WTC11 (cell line): ENCODE measurements around the gene AMELX. TPM values are rescaled to one million over a fixed set of nuclear protein-coding genes. Genes with fewer than 3 reads are reported as not detected.

Source experiments
- ATAC-seq: fragments of 200-7000 bp; cut with Tn5 transposase; 2 replicates; pipeline ENCODE4 v1.10.0; 2021; ENCODE audit warnings: mild to moderate bottlenecking, moderate library complexity
- CTCF ChIA-PET: fragments of 300-600 bp; sonication (Branson Sonifier 250); formaldehyde crosslinking; loops from one replicate; lab custom pipeline; 2021; ENCODE audit warnings: antibody characterized with exemption; lab: Charles Lee
- POLR2A ChIA-PET: fragments of 350-600 bp; sonication (Branson Sonifier 250); formaldehyde crosslinking; loops from one replicate; lab custom pipeline; 2021; ENCODE audit warnings: antibody characterized with exemption; lab: Charles Lee
- DNase-seq: peaks from one replicate; pipeline ENCODE4 v3.0.0; 2021; ENCODE audit warnings: low spot score
- H3K27ac Mint-ChIP-seq: 2 replicates; pipeline ENCODE4 v1.8.0; 2021; ENCODE audit warnings: mixed read lengths
- H3K27me3 Mint-ChIP-seq: 2 replicates; pipeline ENCODE4 v1.8.0; 2021; ENCODE audit warnings: low read depth, mild to moderate bottlenecking, moderate library complexity, mixed read lengths
- H3K36me3 Mint-ChIP-seq: 2 replicates; pipeline ENCODE4 v1.8.0; 2021; ENCODE audit warnings: mixed read lengths
- H3K4me1 Mint-ChIP-seq: 2 replicates; pipeline ENCODE4 v1.8.0; 2022; ENCODE audit warnings: mixed read lengths
- H3K4me3 Mint-ChIP-seq: 2 replicates; pipeline ENCODE4 v1.8.0; 2021; ENCODE audit warnings: mild to moderate bottlenecking, moderate library complexity, mixed read lengths
- H3K9me3 Mint-ChIP-seq: 2 replicates; pipeline ENCODE4 v1.8.0; 2021; ENCODE audit warnings: mixed read lengths
- ETV6 ChIP-seq: sonication (generic); formaldehyde crosslinking; IDR thresholded peaks from 2 replicates; pipeline ENCODE4 v1.8.1; 2022; ENCODE audit warnings: mild to moderate bottlenecking, missing genetic modification reagents
- FOXP1 ChIP-seq: sonication (generic); formaldehyde crosslinking; IDR thresholded peaks from 2 replicates; pipeline ENCODE4 v1.8.0; 2022; ENCODE audit warnings: missing genetic modification reagents, mild to moderate bottlenecking, moderate library complexity, borderline replicate concordance
- MYBL2 ChIP-seq: sonication (generic); formaldehyde crosslinking; IDR thresholded peaks from 2 replicates; pipeline ENCODE4 v1.8.1; 2023; ENCODE audit warnings: mild to moderate bottlenecking, moderate library complexity, missing genetic modification reagents
- NR2C2 ChIP-seq: sonication (generic); formaldehyde crosslinking; IDR thresholded peaks from 2 replicates; pipeline ENCODE4 v1.8.0; 2022; ENCODE audit warnings: mild to moderate bottlenecking, missing genetic modification reagents
- RELA ChIP-seq: sonication (generic); formaldehyde crosslinking; IDR thresholded peaks from 2 replicates; pipeline ENCODE4 v1.8.1; 2022; ENCODE audit warnings: missing genetic modification reagents, mild to moderate bottlenecking, borderline replicate concordance
- RORB ChIP-seq: fragments of 250-450 bp; sonication (Bioruptor Pico); IDR thresholded peaks from 2 replicates; pipeline ENCODE4 v1.9.0; 2021; ENCODE audit warnings: mild to moderate bottlenecking
- ZBTB21 ChIP-seq: sonication (generic); formaldehyde crosslinking; IDR thresholded peaks from 2 replicates; pipeline ENCODE4 v1.8.1; 2023; ENCODE audit warnings: mild to moderate bottlenecking, missing genetic modification reagents, borderline replicate concordance
- ZNF423 ChIP-seq: fragments of 250-450 bp; sonication (Bioruptor Pico); IDR thresholded peaks from 2 replicates; pipeline ENCODE4 v2.1.2; 2022; ENCODE audit warnings: mild to moderate bottlenecking, moderate library complexity
- ZNF671 ChIP-seq: fragments of 250-450 bp; sonication (Bioruptor Pico); IDR thresholded peaks from 2 replicates; pipeline ENCODE4 v1.8.0; 2021; ENCODE audit warnings: mild to moderate bottlenecking
- total RNA-seq: library from RNA; stranded (reverse); gene quantifications from 3 replicates; pipeline ENCODE4 v1.2.3, GENCODE V29; 2021
- TF ChIP-seq, protein P1 (sequence below): sonication (generic); formaldehyde crosslinking; IDR thresholded peaks from 2 replicates; pipeline ENCODE4 v1.8.1; 2023; ENCODE audit warnings: mild to moderate bottlenecking, missing genetic modification reagents
- TF ChIP-seq, protein P2 (sequence below): sonication (generic); formaldehyde crosslinking; IDR thresholded peaks from 2 replicates; pipeline ENCODE4 v1.8.0; 2022; ENCODE audit warnings: mild to moderate bottlenecking, missing genetic modification reagents
- TF ChIP-seq, protein P3 (sequence below): fragments of 250-450 bp; sonication (Bioruptor Pico); IDR thresholded peaks from 2 replicates; pipeline ENCODE4 v1.8.0; 2021; ENCODE audit warnings: mild to moderate bottlenecking
- TF ChIP-seq, protein P4 (sequence below): sonication (generic); formaldehyde crosslinking; IDR thresholded peaks from 2 replicates; pipeline ENCODE4 v1.8.0; 2022; ENCODE audit warnings: mild to moderate bottlenecking, missing genetic modification reagents
- TF ChIP-seq, protein P5 (sequence below): fragments of 200-600 bp; IDR thresholded peaks from 2 replicates; pipeline ENCODE4 v1.8.0; 2022; ENCODE audit warnings: antibody characterized with exemption
- TF ChIP-seq, protein P6 (sequence below): fragments of 250-450 bp; sonication (Bioruptor Pico); IDR thresholded peaks from 2 replicates; pipeline ENCODE4 v1.9.0; 2021; ENCODE audit warnings: mild to moderate bottlenecking
- TF ChIP-seq, protein P7 (sequence below): sonication (generic); formaldehyde crosslinking; IDR thresholded peaks from 2 replicates; pipeline ENCODE4 v1.8.0; 2022; ENCODE audit warnings: mild to moderate bottlenecking, missing genetic modification reagents
- TF ChIP-seq, protein P8 (sequence below): fragments of 250-450 bp; sonication (Bioruptor Pico); conservative IDR thresholded peaks from 2 replicates; pipeline ENCODE4 v1.9.0; 2021; ENCODE audit warnings: mild to moderate bottlenecking
- TF ChIP-seq, protein P9 (sequence below): sonication (generic); formaldehyde crosslinking; IDR thresholded peaks from 2 replicates; pipeline ENCODE4 v1.8.1; 2023; ENCODE audit warnings: mild to moderate bottlenecking, missing genetic modification reagents, moderate library complexity
- TF ChIP-seq, protein P10 (sequence below): fragments of 250-450 bp; sonication (Bioruptor Pico); IDR thresholded peaks from 2 replicates; pipeline ENCODE4 v1.9.0; 2021; ENCODE audit warnings: moderate library complexity, mild to moderate bottlenecking, inconsistent platforms, borderline replicate concordance
- TF ChIP-seq, protein P11 (sequence below): sonication (generic); formaldehyde crosslinking; IDR thresholded peaks from 2 replicates; pipeline ENCODE4 v1.8.1; 2023; ENCODE audit warnings: mild to moderate bottlenecking, moderate library complexity, missing genetic modification reagents

Gene AMELX
- total RNA-seq, 1 experiment from 2014 or later, result not detected

DNA sequence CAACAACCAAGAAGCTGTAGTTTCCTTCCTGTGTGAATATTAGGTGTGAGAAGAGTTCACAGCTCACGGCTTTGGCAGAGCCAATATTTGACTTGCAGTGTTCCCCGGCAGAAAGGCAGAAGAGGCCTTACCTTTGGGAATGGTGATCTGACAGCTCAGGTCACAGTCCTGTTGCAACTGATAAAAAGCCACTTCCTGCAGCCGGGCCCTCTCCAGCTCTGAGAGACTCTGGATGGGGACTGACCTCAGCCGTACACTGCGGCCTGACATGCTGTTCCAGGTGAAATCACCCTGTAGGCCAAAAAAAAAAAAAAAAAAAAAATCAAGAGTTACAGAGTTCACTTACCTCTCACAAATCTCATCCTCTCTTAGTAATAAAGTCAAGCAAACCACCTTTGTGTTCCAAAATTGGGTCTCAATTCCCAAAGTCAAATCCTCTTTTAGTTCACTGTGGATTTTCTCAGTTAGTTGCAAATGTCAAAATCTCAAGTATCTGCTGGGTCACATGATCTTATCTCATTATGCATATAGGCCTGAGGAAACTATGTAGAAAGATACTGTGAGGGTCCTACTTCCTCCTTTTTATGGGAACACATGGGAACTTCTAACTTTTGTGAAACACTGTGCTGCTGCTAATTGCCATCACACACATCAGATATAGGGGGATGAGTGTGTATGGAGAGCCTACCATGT, 38.6 kb upstream of the AMELX start (continued):
- TF ChIP-seq ZBTB21 (no peak), ZNF423 (CRISPR knock-in tag) (no peak), ZNF671 (no peak), FOXP1 (no peak), RORB (CRISPR knock-in tag) (no peak)
- TF ChIP-seq, protein P1, sequence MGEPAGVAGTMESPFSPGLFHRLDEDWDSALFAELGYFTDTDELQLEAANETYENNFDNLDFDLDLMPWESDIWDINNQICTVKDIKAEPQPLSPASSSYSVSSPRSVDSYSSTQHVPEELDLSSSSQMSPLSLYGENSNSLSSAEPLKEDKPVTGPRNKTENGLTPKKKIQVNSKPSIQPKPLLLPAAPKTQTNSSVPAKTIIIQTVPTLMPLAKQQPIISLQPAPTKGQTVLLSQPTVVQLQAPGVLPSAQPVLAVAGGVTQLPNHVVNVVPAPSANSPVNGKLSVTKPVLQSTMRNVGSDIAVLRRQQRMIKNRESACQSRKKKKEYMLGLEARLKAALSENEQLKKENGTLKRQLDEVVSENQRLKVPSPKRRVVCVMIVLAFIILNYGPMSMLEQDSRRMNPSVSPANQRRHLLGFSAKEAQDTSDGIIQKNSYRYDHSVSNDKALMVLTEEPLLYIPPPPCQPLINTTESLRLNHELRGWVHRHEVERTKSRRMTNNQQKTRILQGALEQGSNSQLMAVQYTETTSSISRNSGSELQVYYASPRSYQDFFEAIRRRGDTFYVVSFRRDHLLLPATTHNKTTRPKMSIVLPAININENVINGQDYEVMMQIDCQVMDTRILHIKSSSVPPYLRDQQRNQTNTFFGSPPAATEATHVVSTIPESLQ (CRISPR knock-in tag), result no peak
- TF ChIP-seq, protein P2, sequence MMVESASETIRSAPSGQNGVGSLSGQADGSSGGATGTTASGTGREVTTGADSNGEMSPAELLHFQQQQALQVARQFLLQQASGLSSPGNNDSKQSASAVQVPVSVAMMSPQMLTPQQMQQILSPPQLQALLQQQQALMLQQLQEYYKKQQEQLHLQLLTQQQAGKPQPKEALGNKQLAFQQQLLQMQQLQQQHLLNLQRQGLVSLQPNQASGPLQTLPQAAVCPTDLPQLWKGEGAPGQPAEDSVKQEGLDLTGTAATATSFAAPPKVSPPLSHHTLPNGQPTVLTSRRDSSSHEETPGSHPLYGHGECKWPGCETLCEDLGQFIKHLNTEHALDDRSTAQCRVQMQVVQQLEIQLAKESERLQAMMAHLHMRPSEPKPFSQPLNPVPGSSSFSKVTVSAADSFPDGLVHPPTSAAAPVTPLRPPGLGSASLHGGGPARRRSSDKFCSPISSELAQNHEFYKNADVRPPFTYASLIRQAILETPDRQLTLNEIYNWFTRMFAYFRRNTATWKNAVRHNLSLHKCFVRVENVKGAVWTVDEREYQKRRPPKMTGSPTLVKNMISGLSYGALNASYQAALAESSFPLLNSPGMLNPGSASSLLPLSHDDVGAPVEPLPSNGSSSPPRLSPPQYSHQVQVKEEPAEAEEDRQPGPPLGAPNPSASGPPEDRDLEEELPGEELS (CRISPR knock-in tag), result no peak

DNA sequence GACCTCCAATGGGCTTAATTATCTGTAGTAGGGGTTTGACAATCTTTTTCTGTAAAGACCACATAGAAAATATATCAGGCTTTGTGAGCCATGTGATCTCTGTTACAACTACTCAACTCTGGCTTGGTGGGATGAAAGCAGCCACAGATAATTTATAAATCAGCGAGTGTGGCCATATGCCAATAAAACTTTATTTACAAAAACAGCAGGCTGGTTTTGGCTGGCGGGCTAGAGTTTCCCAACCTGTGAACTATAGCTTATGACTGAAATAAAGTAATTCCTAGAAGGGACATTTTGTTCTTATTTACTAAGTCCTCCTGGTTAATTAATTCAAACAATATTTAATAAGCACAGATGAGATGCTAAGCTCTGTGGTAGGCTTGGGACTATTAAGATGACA, 35.9 kb upstream of the AMELX start:
- TF ChIP-seq, protein P3, sequence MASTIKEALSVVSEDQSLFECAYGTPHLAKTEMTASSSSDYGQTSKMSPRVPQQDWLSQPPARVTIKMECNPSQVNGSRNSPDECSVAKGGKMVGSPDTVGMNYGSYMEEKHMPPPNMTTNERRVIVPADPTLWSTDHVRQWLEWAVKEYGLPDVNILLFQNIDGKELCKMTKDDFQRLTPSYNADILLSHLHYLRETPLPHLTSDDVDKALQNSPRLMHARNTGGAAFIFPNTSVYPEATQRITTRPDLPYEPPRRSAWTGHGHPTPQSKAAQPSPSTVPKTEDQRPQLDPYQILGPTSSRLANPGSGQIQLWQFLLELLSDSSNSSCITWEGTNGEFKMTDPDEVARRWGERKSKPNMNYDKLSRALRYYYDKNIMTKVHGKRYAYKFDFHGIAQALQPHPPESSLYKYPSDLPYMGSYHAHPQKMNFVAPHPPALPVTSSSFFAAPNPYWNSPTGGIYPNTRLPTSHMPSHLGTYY, result no peak
- TF ChIP-seq, protein P4, sequence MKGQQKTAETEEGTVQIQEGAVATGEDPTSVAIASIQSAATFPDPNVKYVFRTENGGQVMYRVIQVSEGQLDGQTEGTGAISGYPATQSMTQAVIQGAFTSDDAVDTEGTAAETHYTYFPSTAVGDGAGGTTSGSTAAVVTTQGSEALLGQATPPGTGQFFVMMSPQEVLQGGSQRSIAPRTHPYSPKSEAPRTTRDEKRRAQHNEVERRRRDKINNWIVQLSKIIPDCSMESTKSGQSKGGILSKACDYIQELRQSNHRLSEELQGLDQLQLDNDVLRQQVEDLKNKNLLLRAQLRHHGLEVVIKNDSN, result no peak
- TF ChIP-seq, protein P5, sequence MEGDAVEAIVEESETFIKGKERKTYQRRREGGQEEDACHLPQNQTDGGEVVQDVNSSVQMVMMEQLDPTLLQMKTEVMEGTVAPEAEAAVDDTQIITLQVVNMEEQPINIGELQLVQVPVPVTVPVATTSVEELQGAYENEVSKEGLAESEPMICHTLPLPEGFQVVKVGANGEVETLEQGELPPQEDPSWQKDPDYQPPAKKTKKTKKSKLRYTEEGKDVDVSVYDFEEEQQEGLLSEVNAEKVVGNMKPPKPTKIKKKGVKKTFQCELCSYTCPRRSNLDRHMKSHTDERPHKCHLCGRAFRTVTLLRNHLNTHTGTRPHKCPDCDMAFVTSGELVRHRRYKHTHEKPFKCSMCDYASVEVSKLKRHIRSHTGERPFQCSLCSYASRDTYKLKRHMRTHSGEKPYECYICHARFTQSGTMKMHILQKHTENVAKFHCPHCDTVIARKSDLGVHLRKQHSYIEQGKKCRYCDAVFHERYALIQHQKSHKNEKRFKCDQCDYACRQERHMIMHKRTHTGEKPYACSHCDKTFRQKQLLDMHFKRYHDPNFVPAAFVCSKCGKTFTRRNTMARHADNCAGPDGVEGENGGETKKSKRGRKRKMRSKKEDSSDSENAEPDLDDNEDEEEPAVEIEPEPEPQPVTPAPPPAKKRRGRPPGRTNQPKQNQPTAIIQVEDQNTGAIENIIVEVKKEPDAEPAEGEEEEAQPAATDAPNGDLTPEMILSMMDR, result no peak
- TF ChIP-seq, protein P6, sequence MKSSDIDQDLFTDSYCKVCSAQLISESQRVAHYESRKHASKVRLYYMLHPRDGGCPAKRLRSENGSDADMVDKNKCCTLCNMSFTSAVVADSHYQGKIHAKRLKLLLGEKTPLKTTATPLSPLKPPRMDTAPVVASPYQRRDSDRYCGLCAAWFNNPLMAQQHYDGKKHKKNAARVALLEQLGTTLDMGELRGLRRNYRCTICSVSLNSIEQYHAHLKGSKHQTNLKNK (CRISPR knock-in tag), result no peak
- TF ChIP-seq, protein P7, sequence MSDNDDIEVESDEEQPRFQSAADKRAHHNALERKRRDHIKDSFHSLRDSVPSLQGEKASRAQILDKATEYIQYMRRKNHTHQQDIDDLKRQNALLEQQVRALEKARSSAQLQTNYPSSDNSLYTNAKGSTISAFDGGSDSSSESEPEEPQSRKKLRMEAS (CRISPR knock-in tag), result no peak
- TF ChIP-seq, protein P8, sequence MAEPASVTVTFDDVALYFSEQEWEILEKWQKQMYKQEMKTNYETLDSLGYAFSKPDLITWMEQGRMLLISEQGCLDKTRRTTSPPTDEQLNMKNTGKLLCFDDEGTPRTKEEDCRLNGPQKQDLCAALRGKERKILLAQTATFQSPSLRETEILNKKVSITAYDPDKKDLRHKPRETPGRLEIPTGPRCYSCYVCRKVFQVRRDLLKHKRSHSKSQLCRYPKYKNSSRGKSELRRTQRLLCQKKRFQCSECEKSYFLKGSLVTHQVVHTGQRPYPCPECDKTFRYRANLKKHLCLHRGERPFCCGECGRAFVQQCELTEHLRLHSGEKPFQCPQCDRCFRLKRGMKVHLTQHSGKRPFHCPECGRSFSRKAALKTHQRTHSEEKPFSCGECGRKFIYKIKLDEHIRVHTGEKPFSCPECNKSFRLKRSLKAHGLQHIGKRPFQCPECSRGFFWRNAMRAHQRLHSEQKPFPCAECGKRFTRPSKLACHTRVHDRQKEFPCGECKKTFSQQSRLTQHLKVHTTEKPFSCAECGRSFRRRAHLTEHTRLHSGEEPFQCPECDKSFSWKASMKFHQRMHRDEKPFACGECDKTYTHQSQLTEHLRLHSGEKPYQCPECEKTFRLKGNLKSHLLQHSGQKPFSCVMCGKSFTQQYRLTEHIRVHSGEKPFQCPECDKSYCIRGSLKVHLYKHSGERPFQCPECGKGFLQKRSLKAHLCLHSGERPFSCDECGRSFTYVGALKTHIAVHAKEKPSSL (CRISPR knock-in tag), result no peak
- TF ChIP-seq NR2C2 (CRISPR knock-in tag) (no peak), ETV6 (no peak), RELA (CRISPR knock-in tag) (no peak), MYBL2 (CRISPR knock-in tag) (no peak)
- TF ChIP-seq, protein P9, sequence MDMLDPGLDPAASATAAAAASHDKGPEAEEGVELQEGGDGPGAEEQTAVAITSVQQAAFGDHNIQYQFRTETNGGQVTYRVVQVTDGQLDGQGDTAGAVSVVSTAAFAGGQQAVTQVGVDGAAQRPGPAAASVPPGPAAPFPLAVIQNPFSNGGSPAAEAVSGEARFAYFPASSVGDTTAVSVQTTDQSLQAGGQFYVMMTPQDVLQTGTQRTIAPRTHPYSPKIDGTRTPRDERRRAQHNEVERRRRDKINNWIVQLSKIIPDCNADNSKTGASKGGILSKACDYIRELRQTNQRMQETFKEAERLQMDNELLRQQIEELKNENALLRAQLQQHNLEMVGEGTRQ (CRISPR knock-in tag), result no peak
- TF ChIP-seq, protein P10, sequence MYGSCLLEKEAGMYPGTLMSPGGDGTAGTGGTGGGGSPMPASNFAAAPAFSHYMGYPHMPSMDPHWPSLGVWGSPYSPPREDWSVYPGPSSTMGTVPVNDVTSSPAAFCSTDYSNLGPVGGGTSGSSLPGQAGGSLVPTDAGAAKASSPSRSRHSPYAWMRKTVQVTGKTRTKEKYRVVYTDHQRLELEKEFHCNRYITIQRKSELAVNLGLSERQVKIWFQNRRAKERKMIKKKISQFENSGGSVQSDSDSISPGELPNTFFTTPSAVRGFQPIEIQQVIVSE (CRISPR knock-in tag), result no peak
- TF ChIP-seq, protein P11, sequence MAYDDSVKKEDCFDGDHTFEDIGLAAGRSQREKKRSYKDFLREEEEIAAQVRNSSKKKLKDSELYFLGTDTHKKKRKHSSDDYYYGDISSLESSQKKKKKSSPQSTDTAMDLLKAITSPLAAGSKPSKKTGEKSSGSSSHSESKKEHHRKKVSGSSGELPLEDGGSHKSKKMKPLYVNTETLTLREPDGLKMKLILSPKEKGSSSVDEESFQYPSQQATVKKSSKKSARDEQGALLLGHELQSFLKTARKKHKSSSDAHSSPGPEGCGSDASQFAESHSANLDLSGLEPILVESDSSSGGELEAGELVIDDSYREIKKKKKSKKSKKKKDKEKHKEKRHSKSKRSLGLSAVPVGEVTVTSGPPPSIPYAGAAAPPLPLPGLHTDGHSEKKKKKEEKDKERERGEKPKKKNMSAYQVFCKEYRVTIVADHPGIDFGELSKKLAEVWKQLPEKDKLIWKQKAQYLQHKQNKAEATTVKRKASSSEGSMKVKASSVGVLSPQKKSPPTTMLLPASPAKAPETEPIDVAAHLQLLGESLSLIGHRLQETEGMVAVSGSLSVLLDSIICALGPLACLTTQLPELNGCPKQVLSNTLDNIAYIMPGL (CRISPR knock-in tag), result no peak
- Mint-ChIP-seq H3K36me3 (no peaks in the 10 kb centered on the region), H3K27me3 (no peaks in the 10 kb centered on the region), H3K27ac (no peak overlapping the region), H3K4me3 (no peak overlapping the region), H3K9me3 (no peaks in the 10 kb centered on the region; the same call in 1 of the 2 replicates), H3K4me1 (no peaks in the 10 kb centered on the region)
- ChIA-PET POLR2A (no interaction called here), CTCF (no interaction called here)
- no peak for DNase-seq
- no peak for ATAC-seq
